Measurements from ENCODE around the gene STRA8. TPM values are rescaled to one million over a fixed set of nuclear protein-coding genes. Genes with fewer than 3 reads are reported as not detected.

STRA8 gene
- total and polyA plus RNA-seq, 2 of the 13 experiments (the other 11 are each of a cell fraction or from before 2014, with no cell fraction given) = not detected

DNA sequence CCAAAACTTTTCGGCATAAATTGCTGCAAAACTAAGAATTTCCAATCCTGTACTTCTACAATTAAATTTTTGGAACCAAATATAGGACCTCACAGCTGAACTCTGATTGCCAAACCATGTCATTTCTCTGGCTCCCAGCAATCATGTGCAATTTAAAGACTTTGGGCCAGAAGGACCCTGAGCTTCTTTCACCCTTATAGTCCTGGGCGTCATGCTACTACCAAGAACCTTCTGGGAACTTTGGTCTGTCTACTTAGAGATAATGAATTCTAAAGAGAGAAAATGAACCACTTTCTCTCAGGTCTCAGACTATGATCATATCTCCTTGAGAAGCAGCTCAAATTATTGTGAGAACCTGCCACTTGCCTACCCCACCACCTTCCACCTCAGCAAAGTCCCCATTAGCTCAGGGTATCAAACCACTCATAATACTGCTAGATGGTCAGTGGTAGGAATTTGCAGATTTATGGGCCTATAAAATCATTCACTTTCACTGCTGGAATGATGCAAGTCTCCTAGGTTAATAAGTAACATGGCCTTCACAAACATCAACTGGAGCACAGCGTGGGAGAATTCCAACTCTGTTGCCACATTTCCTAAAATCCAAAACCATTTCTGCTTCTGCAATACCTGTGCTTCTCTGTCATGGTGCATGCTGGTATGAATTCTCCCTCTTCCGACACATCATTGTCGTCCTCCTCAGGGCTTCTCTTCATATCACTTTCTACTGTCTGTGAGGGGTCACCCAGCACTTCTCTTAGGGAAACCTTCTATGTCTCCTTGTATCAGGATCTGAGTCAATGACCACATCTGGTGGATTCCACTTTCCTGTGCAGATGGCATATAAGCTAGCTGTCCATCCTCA is 15.8 kb upstream of the STRA8 start (continued):
- TF ChIP-seq, protein P1, sequence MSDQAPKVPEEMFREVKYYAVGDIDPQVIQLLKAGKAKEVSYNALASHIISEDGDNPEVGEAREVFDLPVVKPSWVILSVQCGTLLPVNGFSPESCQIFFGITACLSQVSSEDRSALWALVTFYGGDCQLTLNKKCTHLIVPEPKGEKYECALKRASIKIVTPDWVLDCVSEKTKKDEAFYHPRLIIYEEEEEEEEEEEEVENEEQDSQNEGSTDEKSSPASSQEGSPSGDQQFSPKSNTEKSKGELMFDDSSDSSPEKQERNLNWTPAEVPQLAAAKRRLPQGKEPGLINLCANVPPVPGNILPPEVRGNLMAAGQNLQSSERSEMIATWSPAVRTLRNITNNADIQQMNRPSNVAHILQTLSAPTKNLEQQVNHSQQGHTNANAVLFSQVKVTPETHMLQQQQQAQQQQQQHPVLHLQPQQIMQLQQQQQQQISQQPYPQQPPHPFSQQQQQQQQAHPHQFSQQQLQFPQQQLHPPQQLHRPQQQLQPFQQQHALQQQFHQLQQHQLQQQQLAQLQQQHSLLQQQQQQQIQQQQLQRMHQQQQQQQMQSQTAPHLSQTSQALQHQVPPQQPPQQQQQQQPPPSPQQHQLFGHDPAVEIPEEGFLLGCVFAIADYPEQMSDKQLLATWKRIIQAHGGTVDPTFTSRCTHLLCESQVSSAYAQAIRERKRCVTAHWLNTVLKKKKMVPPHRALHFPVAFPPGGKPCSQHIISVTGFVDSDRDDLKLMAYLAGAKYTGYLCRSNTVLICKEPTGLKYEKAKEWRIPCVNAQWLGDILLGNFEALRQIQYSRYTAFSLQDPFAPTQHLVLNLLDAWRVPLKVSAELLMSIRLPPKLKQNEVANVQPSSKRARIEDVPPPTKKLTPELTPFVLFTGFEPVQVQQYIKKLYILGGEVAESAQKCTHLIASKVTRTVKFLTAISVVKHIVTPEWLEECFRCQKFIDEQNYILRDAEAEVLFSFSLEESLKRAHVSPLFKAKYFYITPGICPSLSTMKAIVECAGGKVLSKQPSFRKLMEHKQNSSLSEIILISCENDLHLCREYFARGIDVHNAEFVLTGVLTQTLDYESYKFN (CRISPR knock-in tag; conservative IDR thresholded peaks at IDR 0.05) = 0 out of 2 replicates have a peak, but pooled peaks have one; percentile 33
- TF ChIP-seq FOXA3 (CRISPR knock-in tag; IDR thresholded peaks at IDR 0.05) (peak; percentile 31; the same call in 1 of the 2 replicates), ZNF430 (CRISPR knock-in tag; IDR thresholded peaks at IDR 0.05) (0 out of 2 replicates have a peak, but pooled peaks have one; percentile 41), ARID3A (IDR thresholded peaks at IDR 0.05; ENCODE audit: low read depth, low read length) (peak; percentile 57), ZNF292 (CRISPR knock-in tag; IDR thresholded peaks at IDR 0.05; ENCODE audit: borderline replicate concordance, low read depth) (peak; percentile 71; the same call in 1 of the 2 replicates), CEBPG (CRISPR knock-in tag; IDR thresholded peaks at IDR 0.05) (peak; percentile 93), ZNF142 (CRISPR knock-in tag; IDR thresholded peaks at IDR 0.05) (no peak), TEAD3 (CRISPR knock-in tag; optimal IDR thresholded peaks at IDR 0.05; ENCODE audit: borderline replicate concordance) (peak; percentile 82), ZNF770 (CRISPR knock-in tag; IDR thresholded peaks at IDR 0.05) (no peak), CEBPB (IDR thresholded peaks at IDR 0.05; ENCODE audit: borderline replicate concordance, low read depth, low read length) (peak; percentile 89), SOX6 (IDR thresholded peaks at IDR 0.05) (no peak), SOX6 (CRISPR knock-in tag; IDR thresholded peaks at IDR 0.05) (peak; percentile 50)
